Upper lobe of right lung (tissue), 1 donor: ENCODE results near the gene P2RX3. TPM values are rescaled to one million over a fixed set of nuclear protein-coding genes. Genes with fewer than 3 reads are reported as not detected.

Experiments used
- ATAC-seq: fragments of 200-7000 bp; cut with Tn5 transposase; one replicate; pipeline ENCODE4 v1.9.1; 2020; ENCODE audit warnings: mild to moderate bottlenecking, moderate library complexity
- DNase-seq: peaks from one replicate; pipeline ENCODE4 v3.0.0-alpha.2; 2020
- H3K27ac ChIP-seq: fragments of 200-600 bp; one replicate; pipeline ENCODE4 v1.8.0; 2022
- H3K27me3 ChIP-seq: fragments of 200-600 bp; one replicate; pipeline ENCODE4 v1.8.0; 2022; ENCODE audit warnings: mild to moderate bottlenecking
- H3K36me3 ChIP-seq: fragments of 200-600 bp; one replicate; pipeline ENCODE4 v1.8.0; 2022
- H3K4me1 ChIP-seq: fragments of 200-600 bp; one replicate; pipeline ENCODE4 v1.8.0; 2022
- H3K4me3 ChIP-seq: fragments of 200-600 bp; one replicate; pipeline ENCODE4 v1.8.0; 2022; ENCODE audit warnings: mild to moderate bottlenecking
- H3K9me3 ChIP-seq: fragments of 200-600 bp; one replicate; pipeline ENCODE4 v1.8.0; 2022
- intact Hi-C: fragments of 100-400 bp; cut with DNase I; formaldehyde crosslinking; loops from one replicate; pipeline ENCODE4 v1.11.0; 2022
- total RNA-seq: library from RNA; stranded (reverse); fragmentation: NEBNext Ultra II Directional; extraction: Animal tissue kit (Norgen Biotek cat#: 25700); gene quantifications from one replicate; pipeline ENCODE4 v1.2.1, GENCODE V29; 2021
- TF ChIP-seq, protein P1 (sequence below): fragments of 200-600 bp; IDR thresholded peaks from one replicate; pipeline ENCODE4 v1.8.0; 2022; ENCODE audit warnings: antibody characterized with exemption
- donor health status: DM: no; HTN: yes; CAD: no; lungs with severe emphysema.

Gene P2RX3
- total RNA-seq, 1 donor from 2014 or later: not detected

DNA sequence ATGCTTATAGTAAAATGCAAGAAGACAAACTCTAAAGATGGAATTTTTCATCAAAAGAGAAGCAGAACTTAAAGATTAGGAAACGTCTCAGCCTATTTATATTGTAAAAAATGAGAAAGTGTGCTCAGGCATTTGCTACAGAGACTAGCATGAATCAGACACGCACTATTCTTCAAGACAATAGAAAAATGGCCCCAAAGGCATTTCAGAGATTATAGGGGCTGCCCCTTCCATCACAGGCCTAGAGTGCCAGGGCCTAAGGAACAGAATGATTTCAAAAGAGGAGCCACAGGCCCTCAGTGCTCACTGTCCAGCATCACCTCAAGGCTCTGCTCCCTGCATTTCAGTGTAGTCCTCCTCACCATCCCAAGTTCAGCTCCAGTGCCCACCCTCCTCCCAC lies 40.9 kb upstream of the P2RX3 start:
- peaks cover 6% of the 10 kb centered on the region for H3K9me3 ChIP-seq
- H3K27me3 ChIP-seq: no peaks in the 10 kb centered on the region
- no peak overlapping the region for H3K27ac ChIP-seq
- H3K4me1 ChIP-seq: peaks cover 15% of the 10 kb centered on the region
- TF ChIP-seq, protein P1, sequence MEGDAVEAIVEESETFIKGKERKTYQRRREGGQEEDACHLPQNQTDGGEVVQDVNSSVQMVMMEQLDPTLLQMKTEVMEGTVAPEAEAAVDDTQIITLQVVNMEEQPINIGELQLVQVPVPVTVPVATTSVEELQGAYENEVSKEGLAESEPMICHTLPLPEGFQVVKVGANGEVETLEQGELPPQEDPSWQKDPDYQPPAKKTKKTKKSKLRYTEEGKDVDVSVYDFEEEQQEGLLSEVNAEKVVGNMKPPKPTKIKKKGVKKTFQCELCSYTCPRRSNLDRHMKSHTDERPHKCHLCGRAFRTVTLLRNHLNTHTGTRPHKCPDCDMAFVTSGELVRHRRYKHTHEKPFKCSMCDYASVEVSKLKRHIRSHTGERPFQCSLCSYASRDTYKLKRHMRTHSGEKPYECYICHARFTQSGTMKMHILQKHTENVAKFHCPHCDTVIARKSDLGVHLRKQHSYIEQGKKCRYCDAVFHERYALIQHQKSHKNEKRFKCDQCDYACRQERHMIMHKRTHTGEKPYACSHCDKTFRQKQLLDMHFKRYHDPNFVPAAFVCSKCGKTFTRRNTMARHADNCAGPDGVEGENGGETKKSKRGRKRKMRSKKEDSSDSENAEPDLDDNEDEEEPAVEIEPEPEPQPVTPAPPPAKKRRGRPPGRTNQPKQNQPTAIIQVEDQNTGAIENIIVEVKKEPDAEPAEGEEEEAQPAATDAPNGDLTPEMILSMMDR: no peak
- intact Hi-C loops: no loop called here
- ATAC-seq (no peak), DNase-seq (no peak)
- peaks cover 41% of the 10 kb centered on the region for H3K36me3 ChIP-seq
- H3K4me3 ChIP-seq: no peak overlapping the region

DNA sequence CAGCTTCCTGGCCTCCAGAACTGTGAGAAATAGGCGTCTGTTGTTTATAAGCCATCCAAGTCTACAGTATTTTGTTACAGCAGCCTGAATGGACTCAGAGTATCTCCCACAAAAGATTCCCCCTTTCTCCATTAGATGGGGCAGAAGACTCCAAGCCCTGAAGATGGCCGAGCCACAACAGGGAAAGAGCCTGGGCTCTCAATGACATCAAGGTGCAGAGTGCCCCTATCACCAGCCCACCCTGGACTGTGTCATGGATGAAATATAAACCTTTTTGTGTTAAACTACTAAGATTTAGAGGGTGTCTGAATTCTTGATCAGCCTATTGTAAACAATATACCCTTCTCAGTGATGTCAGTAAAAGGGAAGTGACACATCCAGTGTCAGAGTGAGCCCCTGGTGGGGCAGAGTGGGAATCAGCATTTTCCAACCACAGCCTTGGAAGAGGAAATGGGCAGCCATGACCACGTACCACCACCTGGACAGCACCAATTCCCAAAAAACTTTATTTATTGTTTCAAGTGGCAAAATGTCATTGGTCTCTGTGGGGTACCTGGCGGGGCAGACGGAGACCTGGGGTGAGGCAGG lies 38.9 kb upstream of the P2RX3 start:
- H3K9me3 ChIP-seq: peaks cover 6% of the 10 kb centered on the region
- DNase-seq (no peak), ATAC-seq (no peak)
- intact Hi-C loops: no loop called here
- no peaks in the 10 kb centered on the region for H3K27me3 ChIP-seq
- no peak overlapping the region for H3K4me3 ChIP-seq
- H3K27ac ChIP-seq: no peak overlapping the region
- H3K4me1 ChIP-seq: peaks cover 12% of the 10 kb centered on the region
- peaks cover 54% of the 10 kb centered on the region for H3K36me3 ChIP-seq
- TF ChIP-seq, protein P1: no peak

DNA sequence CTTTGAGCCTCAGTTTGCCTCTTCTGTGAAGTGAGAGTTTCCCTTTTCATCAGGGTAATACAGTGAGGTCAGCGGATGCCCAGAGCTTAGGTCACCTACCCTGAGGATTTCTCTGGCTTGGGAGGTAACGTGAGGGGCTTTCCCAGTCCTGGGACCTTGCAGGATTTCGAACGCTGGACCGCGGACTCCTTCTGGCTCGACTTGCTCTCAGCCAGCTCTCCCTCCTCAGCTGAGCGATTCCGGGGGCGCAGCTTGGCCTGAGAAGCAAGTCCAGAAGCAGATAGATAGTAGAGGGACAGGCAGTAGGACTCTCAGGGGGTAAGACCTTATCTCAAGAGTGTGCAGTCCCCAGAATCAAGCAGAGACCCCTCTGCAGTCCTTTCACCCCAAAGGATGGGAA lies 37.4 kb upstream of the P2RX3 start:
- H3K27me3 ChIP-seq: no peaks in the 10 kb centered on the region
- no peak overlapping the region for H3K27ac ChIP-seq
- intact Hi-C loops: no loop called here
- no peak for DNase-seq
- H3K36me3 ChIP-seq: peaks cover 54% of the 10 kb centered on the region
- peaks cover 17% of the 10 kb centered on the region for H3K4me1 ChIP-seq
- peaks cover 6% of the 10 kb centered on the region for H3K9me3 ChIP-seq
- H3K4me3 ChIP-seq: no peak overlapping the region
- no peak for ATAC-seq
- TF ChIP-seq, protein P1: no peak

DNA sequence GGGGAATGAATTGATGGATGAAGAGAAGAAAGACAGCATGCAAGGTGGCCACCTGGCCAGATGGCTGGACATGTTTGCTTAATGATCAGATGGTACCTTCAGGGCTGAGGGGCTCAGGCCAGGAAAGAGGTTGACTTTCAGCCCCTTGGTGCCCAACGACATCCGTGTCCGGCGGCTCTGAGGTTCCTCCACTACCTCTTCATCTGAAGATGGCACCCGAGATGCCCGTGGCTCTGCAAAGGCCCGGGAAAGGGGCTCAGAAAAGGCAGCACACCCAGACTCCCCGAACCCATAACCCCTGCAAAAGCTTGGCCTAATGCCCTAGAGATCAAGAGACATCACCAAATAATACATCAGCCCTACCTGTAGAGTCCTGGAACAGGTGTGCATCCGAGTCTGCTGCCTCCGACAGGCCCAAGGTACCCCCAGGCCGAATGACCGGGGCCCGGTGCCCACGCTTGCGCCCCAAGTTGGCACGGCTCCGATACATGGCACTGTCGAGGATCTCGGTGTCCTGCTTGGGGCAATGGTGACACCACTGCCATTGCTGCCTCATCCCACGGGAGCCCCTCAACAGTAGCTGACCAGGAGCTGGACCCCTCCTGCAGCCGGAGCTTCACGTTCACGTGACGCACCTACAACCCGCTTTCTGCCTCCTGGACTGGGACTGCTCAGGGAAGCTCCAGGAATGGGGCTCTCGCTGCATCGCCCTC lies 36.3 kb upstream of the P2RX3 start:
- H3K36me3 ChIP-seq: peaks cover 54% of the 10 kb centered on the region
- peaks cover 6% of the 10 kb centered on the region for H3K9me3 ChIP-seq
- DNase-seq: no peak
- intact Hi-C loops: no loop called here
- ATAC-seq: no peak
- no peak overlapping the region for H3K4me3 ChIP-seq
- H3K4me1 ChIP-seq: peaks cover 28% of the 10 kb centered on the region
- no peak overlapping the region for H3K27ac ChIP-seq
- TF ChIP-seq, protein P1: no peak
- no peaks in the 10 kb centered on the region for H3K27me3 ChIP-seq

DNA sequence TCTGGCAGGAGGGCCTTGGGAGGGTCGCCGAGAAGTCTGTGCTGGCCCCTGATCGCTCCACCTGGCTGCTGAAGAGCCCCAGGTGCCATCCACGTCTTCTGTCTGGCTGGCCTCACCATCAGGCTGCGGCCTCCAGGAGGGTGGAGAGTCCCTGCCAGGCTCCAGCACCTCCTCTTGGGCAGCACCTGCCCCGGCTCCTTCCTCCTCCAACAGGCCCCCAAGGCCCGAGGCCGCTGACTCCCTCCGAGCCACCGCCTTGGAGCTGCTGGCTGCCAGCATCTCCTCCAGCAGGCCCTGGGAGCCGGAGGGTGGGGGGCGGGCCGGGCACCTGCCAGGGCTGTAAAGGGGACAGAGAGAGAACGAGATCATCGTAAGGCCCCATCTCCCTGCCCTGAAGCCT lies 35.7 kb upstream of the P2RX3 start:
- ATAC-seq: no peak
- intact Hi-C loops: no loop called here
- H3K36me3 ChIP-seq: peaks cover 54% of the 10 kb centered on the region
- H3K9me3 ChIP-seq: peaks cover 6% of the 10 kb centered on the region
- no peaks in the 10 kb centered on the region for H3K27me3 ChIP-seq
- no peak overlapping the region for H3K4me3 ChIP-seq
- TF ChIP-seq, protein P1: no peak
- no peak for DNase-seq
- H3K27ac ChIP-seq: no peak overlapping the region
- H3K4me1 ChIP-seq: peaks cover 34% of the 10 kb centered on the region
